Breast epithelium (tissue), 3 donors: ENCODE results near the gene CD200R1.

Experiments
- CTCF ChIP-seq, 3 donors: fragments of 450-650 bp; IDR thresholded peaks; one replicate each; pipeline ENCODE4 v1.5.1; 2016 to 2017; ENCODE audit warnings: antibody characterized with exemption in 3 of 3, mild to moderate bottlenecking in 3 of 3, moderate library complexity in 3 of 3
- POLR2AphosphoS5 ChIP-seq, 3 donors: sonication (generic); formaldehyde crosslinking; IDR thresholded peaks; one replicate each; pipeline ENCODE4 v1.6.1; 2017; ENCODE audit warnings: antibody characterized with exemption in 3 of 3

DNA sequence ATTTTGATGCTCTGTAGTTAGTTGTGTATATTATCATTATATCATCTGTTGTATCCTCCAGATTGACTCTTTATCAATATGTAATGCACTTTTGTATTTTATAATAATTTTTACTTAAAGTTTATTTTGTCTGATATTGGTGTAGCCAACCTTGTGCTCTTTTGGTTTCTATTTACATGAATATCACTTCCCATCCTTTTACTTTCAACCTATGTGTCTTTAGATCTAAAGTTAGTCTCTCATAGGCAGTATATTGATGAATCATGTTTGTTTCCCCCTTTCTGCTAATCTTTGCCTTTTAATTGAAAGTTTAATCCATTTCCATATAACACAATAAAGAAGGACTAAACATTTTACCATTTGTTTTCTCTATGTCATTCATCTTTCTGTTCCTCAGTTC is 100.2 kb downstream of the CD200R1 start:
- TF ChIP-seq CTCF (IDR thresholded peaks at IDR 0.05): no peak
- TF ChIP-seq POLR2AphosphoS5 (IDR thresholded peaks at IDR 0.05): no peak
